Thoracic aorta (tissue), 2 donors: Measurements from ENCODE around the gene MPP7. TPM values are rescaled to one million over a fixed set of nuclear protein-coding genes. Genes with fewer than 3 reads are reported as not detected.
A peak's percentile ranks its signal among the peaks of the same experiment; 100 is the strongest.

Source experiments
- ATAC-seq: fragments of 150-250 bp; one replicate; pipeline ENCODE4 v1.8.0; 2017; ENCODE audit warnings: low read depth; ENCODE audit not compliant: insufficient number of reproducible peaks, low FRiP score
- DNase-seq: peaks from one replicate; pipeline ENCODE4 v3.0.0-alpha.2; 2020; ENCODE audit warnings: low spot score
- H3K27ac ChIP-seq, 2 donors: fragments of 200-600 bp; sonication (generic); 1 replicate in 1 of 2; 2 replicates in 1 of 2; pipeline ENCODE4 v1.5.1; 2016; ENCODE audit warnings: mild to moderate bottlenecking in 2 of 2, moderate library complexity in 2 of 2
- H3K27me3 ChIP-seq: fragments of 200-600 bp; sonication (generic); replicated peaks from 2 replicates; pipeline ENCODE4 v1.6.0; 2016; ENCODE audit warnings: mild to moderate bottlenecking; ENCODE audit not compliant: insufficient read depth
- H3K36me3 ChIP-seq: fragments of 200-600 bp; sonication (generic); one replicate; pipeline ENCODE4 v1.5.1; 2016
- H3K4me1 ChIP-seq, 2 donors: fragments of 200-600 bp; sonication (generic); 1 replicate in 1 of 2; 2 replicates in 1 of 2; pipeline versions ENCODE4 v1.5.1 to v1.6.0; 2016; ENCODE audit warnings: low read depth in 2 of 2, mild to moderate bottlenecking in 1 of 2; ENCODE audit not compliant: control insufficient read depth in 1 of 2
- H3K4me3 ChIP-seq: fragments of 200-600 bp; sonication (generic); 2 replicates; pipeline ENCODE4 v1.5.1; 2016; ENCODE audit warnings: mild to moderate bottlenecking
- H3K9me3 ChIP-seq: fragments of 200-600 bp; sonication (generic); 2 replicates; pipeline ENCODE4 v1.5.1; 2016
- CTCF ChIP-seq: fragments of 200-600 bp; sonication (generic); IDR thresholded peaks from one replicate; pipeline ENCODE4 v1.5.1; 2019; ENCODE audit warnings: antibody characterized with exemption
- total RNA-seq, 2 donors: library from RNA; depleted of rRNA; stranded (reverse); fragments of >200 nt; gene quantifications; one replicate each; pipeline versions ENCODE4 v1.1.0 to v1.2.3, GENCODE V29; 2016

The MPP7 gene
- total RNA-seq, 2 donors from 2014 or later: 28.2 to 48.5 TPM

- Histone ChIP-seq H3K4me1 (peaks cover 16 to 80% of the 10 kb centered on the region in 2 donors), H3K4me3 (no peak overlapping the region), H3K27ac (peak overlapping the region; percentile 32 to 85), H3K9me3 (no peaks in the 10 kb centered on the region), H3K27me3 (no peaks in the 10 kb centered on the region), H3K36me3 (no peaks in the 10 kb centered on the region)
- DNase-seq (no peak), ATAC-seq (no peak)
- no peak for TF ChIP-seq CTCF
Observed at GRCh38 chr10:28300027-28300426, 2.8 kb downstream of the MPP7 start.

- Histone ChIP-seq H3K36me3 (no peaks in the 10 kb centered on the region), H3K27ac (peak overlapping the region; percentile 3 to 85), H3K4me3 (peak overlapping the region; percentile 13), H3K4me1 (peaks cover 25 to 88% of the 10 kb centered on the region in 2 donors), H3K27me3 (no peaks in the 10 kb centered on the region), H3K9me3 (no peaks in the 10 kb centered on the region)
- no peak for TF ChIP-seq CTCF
- ATAC-seq: no peak
- DNase-seq: no peak
Observed at GRCh38 chr10:28298951-28299350, 3.9 kb downstream of the MPP7 start.

DNA sequence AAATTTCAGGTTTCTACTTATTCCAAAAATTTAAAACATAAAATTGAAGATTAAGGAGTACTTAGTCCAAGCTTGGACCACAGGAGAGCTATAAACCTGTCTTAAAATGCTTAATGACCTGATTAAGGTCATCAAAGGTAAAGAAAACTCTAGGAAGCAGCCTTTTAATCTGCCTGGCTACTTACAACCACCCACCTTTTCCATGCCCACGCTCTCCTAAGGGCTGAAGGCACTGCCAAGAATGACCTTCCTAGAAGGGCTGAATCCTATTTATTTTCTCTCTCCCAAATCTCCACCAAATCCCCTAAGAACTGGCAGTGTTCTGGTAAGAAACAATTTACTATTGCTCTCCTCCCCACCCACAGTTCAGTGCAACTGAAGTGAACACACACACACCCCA lies 6.8 kb downstream of the MPP7 start:
- DNase-seq (no peak), ATAC-seq (no peak)
- Histone ChIP-seq H3K27ac (peak overlapping the region; percentile 85 to 91), H3K4me3 (peak overlapping the region; percentile 2), H3K9me3 (no peaks in the 10 kb centered on the region), H3K36me3 (no peaks in the 10 kb centered on the region), H3K4me1 (peaks cover 39 to 100% of the 10 kb centered on the region in 2 donors), H3K27me3 (no peaks in the 10 kb centered on the region)
- TF ChIP-seq CTCF: no peak

- DNase-seq (no peak), ATAC-seq (no peak)
- no peak for TF ChIP-seq CTCF
Observed at GRCh38 chr10:28295336-28295735, 7.5 kb downstream of the MPP7 start.

GRCh38 chr10:28294809-28295208 lies 8.1 kb downstream of the MPP7 start:
- Histone ChIP-seq H3K9me3 (no peaks in the 10 kb centered on the region), H3K27me3 (no peaks in the 10 kb centered on the region), H3K4me3 (peak overlapping the region; percentile 46), H3K4me1 (peaks cover 44 to 100% of the 10 kb centered on the region in 2 donors), H3K27ac (peak overlapping the region; percentile 85 to 91), H3K36me3 (no peaks in the 10 kb centered on the region)
- ATAC-seq (no peak), DNase-seq (no peak)
- TF ChIP-seq CTCF: no peak

More at GRCh38 chr10:28295336-28295735, 7.5 kb downstream of the MPP7 start:
- no peaks in the 10 kb centered on the region for H3K27me3 ChIP-seq
- peak overlapping the region; percentile 85 to 91 for H3K27ac ChIP-seq
- peak overlapping the region; percentile 46 for H3K4me3 ChIP-seq
- H3K9me3 ChIP-seq: no peaks in the 10 kb centered on the region
- peaks cover 44 to 100% of the 10 kb centered on the region in 2 donors for H3K4me1 ChIP-seq
- no peaks in the 10 kb centered on the region for H3K36me3 ChIP-seq
